Vagina (tissue), 2 donors: ENCODE results near the gene PKDCC. TPM values are rescaled to one million over a fixed set of nuclear protein-coding genes. Genes with fewer than 3 reads are reported as not detected.
"Not testable (repeated sequence)": the region's sequence is repeated elsewhere in the genome, so short reads cannot be mapped to it uniquely, and the experiment has no call there.

Experiments
- DNase-seq, 2 donors: peaks; one replicate each; pipeline ENCODE4 v3.0.0-alpha.2; 2017; ENCODE audit errors: extremely low spot score in 2 of 2
- H3K27ac ChIP-seq: fragments of 200-600 bp; sonication (generic); one replicate; pipeline ENCODE4 v1.5.1; 2019
- H3K27me3 ChIP-seq: fragments of 200-600 bp; sonication (generic); one replicate; pipeline ENCODE4 v1.5.1; 2019
- H3K36me3 ChIP-seq, 2 donors: fragments of 200-600 bp; sonication (generic); one replicate each; pipeline ENCODE4 v1.5.1; 2017 to 2019
- H3K4me1 ChIP-seq: fragments of 200-600 bp; sonication (generic); one replicate; pipeline ENCODE4 v1.5.1; 2019
- H3K4me3 ChIP-seq, 2 donors: fragments of 200-600 bp; sonication (generic); 1 replicate in 1 of 2; 2 replicates in 1 of 2; pipeline ENCODE4 v1.5.1; 2016 to 2019
- H3K9me3 ChIP-seq: fragments of 200-600 bp; sonication (generic); one replicate; pipeline ENCODE4 v1.5.1; 2019
- CTCF ChIP-seq, 3 experiments: fragments of 450-650 bp in 2 of 3; fragments of 200-600 bp in 1 of 3; sonication (generic) in 1 of 3; IDR thresholded peaks; one replicate each; pipeline ENCODE4 v1.5.1; 2017 to 2019; ENCODE audit warnings: antibody characterized with exemption in 3 of 3, mild to moderate bottlenecking in 2 of 3, moderate library complexity in 2 of 3
- POLR2A ChIP-seq, 2 donors: fragments of 450-650 bp; IDR thresholded peaks; one replicate each; pipeline ENCODE4 v1.6.1; 2017; ENCODE audit warnings: antibody characterized with exemption in 2 of 2, mild to moderate bottlenecking in 2 of 2, moderate library complexity in 2 of 2
- POLR2AphosphoS5 ChIP-seq, 2 donors: sonication (generic); formaldehyde crosslinking; IDR thresholded peaks; one replicate each; pipeline ENCODE4 v1.9.0; 2017; ENCODE audit warnings: antibody characterized with exemption in 2 of 2, mild to moderate bottlenecking in 2 of 2, low read depth in 1 of 2; ENCODE audit not compliant: insufficient read depth in 1 of 2
- intact Hi-C: fragments of 100-400 bp; cut with DNase I; formaldehyde crosslinking; loops from one replicate; pipeline ENCODE4 v1.15.1; 2023
- total RNA-seq: library from RNA; depleted of rRNA; stranded (reverse); fragments of >200 nt; gene quantifications from one replicate; pipeline ENCODE4 v1.2.3, GENCODE V29; 2016

Gene PKDCC
- total RNA-seq, 1 donor from 2014 or later = 146 TPM

GRCh38 chr2:42061839-42062238 is 14.0 kb downstream of the PKDCC start:
- TF ChIP-seq CTCF (IDR thresholded peaks at IDR 0.05) (no peak), POLR2A (IDR thresholded peaks at IDR 0.05) (no peak), POLR2AphosphoS5 (IDR thresholded peaks at IDR 0.05; ENCODE audit: insufficient read depth in 1 of 2, low read depth in 1 of 2) (no peak)
- no peaks in the 10 kb centered on the region for H3K27me3 ChIP-seq
- DNase-seq = no peak
- H3K9me3 ChIP-seq = no peaks in the 10 kb centered on the region
- peaks cover 0 to 25% of the 10 kb centered on the region in 2 donors for H3K36me3 ChIP-seq
- no peak overlapping the region for H3K4me3 ChIP-seq
- H3K27ac ChIP-seq = peak overlapping the region; percentile 79
- H3K4me1 ChIP-seq = peaks cover 36% of the 10 kb centered on the region
- intact Hi-C loops = loop anchor here (5.0 kb wide), 1 partner anchor 130 kb away; no protein-coding TSS in a partner anchor

- peaks cover 30% of the 10 kb centered on the region for H3K4me1 ChIP-seq
- H3K36me3 ChIP-seq = peaks cover 0 to 9% of the 10 kb centered on the region in 2 donors
- H3K27ac ChIP-seq = no peak overlapping the region
- H3K9me3 ChIP-seq = no peaks in the 10 kb centered on the region
- TF ChIP-seq POLR2AphosphoS5 (IDR thresholded peaks at IDR 0.05; ENCODE audit: insufficient read depth in 1 of 2, low read depth in 1 of 2) (no peak), POLR2A (IDR thresholded peaks at IDR 0.05) (no peak), CTCF (IDR thresholded peaks at IDR 0.05) (no peak)
- no peak for DNase-seq
- no peaks in the 10 kb centered on the region for H3K27me3 ChIP-seq
- H3K4me3 ChIP-seq = no peak overlapping the region
- intact Hi-C loops = loop anchor here (5.0 kb wide), 1 partner anchor 131 kb away; no protein-coding TSS in a partner anchor
These were observed 15.8 kb downstream of the PKDCC start for GRCh38 chr2:42063431-42064171.

GRCh38 chr2:42064417-42064942 is 16.7 kb downstream of the PKDCC start:
- Histone ChIP-seq H3K36me3 (peaks cover 0 to under 1% of the 10 kb centered on the region in 2 donors), H3K4me1 (peaks cover 24% of the 10 kb centered on the region), H3K27ac (no peak overlapping the region), H3K27me3 (no peaks in the 10 kb centered on the region), H3K4me3 (no peak overlapping the region), H3K9me3 (no peaks in the 10 kb centered on the region)
- intact Hi-C loops = loop anchor here (5.0 kb wide), 1 partner anchor 132 kb away; no protein-coding TSS in a partner anchor
- DNase-seq = no peak
- no peak for TF ChIP-seq CTCF (IDR thresholded peaks at IDR 0.05)
- TF ChIP-seq POLR2A (IDR thresholded peaks at IDR 0.05) = no peak
- TF ChIP-seq POLR2AphosphoS5 (IDR thresholded peaks at IDR 0.05; ENCODE audit: insufficient read depth in 1 of 2, low read depth in 1 of 2) = no peak

GRCh38 chr2:42065753-42066152 is 17.9 kb downstream of the PKDCC start:
- intact Hi-C loops, H3K36me3 ChIP-seq, H3K9me3 ChIP-seq, H3K4me3 ChIP-seq, DNase-seq, H3K27ac ChIP-seq, H3K27me3 ChIP-seq: not testable (repeated sequence)
- peaks cover 13% of the 10 kb centered on the region for H3K4me1 ChIP-seq

GRCh38 chr2:42067001-42067400 is 19.2 kb downstream of the PKDCC start:
- intact Hi-C loops, H3K4me1 ChIP-seq, H3K27ac ChIP-seq, H3K9me3 ChIP-seq, H3K36me3 ChIP-seq, DNase-seq, H3K4me3 ChIP-seq, H3K27me3 ChIP-seq: not testable (repeated sequence)

- Histone ChIP-seq H3K36me3 (no peaks in the 10 kb centered on the region), H3K9me3 (no peaks in the 10 kb centered on the region), H3K4me3 (no peak overlapping the region), H3K27ac (no peak overlapping the region), H3K4me1 (peaks cover 4% of the 10 kb centered on the region), H3K27me3 (no peaks in the 10 kb centered on the region)
- TF ChIP-seq CTCF (IDR thresholded peaks at IDR 0.05) = no peak
- no peak for TF ChIP-seq POLR2A (IDR thresholded peaks at IDR 0.05)
- no peak for TF ChIP-seq POLR2AphosphoS5 (IDR thresholded peaks at IDR 0.05; ENCODE audit: insufficient read depth in 1 of 2, low read depth in 1 of 2)
- intact Hi-C loops = no loop called here
- DNase-seq = no peak
These were observed 19.7 kb downstream of the PKDCC start for GRCh38 chr2:42067521-42067920.
